ENCODE measurements around the gene CDCA3. TPM values are rescaled to one million over a fixed set of nuclear protein-coding genes. Genes with fewer than 3 reads are reported as not detected.

CDCA3 gene
- total and polyA plus RNA-seq, 2 of the 4 experiments (the other 2 are of a cell fraction), result 23.5 to 61.0 TPM

DNA sequence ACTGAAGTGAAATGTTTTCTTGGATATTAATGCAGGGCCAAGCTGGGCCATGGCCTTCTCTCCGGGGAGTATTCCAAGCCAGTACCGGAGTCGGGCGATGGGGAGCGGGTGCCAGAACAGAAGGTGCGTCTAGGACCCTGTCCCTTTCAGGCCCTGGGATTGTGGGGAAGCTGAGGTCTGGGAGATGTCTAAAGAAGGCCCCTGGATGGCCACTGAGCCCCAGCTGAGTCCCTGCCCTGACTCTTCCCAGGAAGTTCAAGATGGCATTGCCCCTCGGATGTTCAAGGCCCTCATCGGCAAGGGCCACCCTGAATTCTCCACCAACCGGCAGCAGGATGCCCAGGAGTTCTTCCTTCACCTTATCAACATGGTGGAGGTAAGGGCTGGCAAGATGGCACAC lies 9.0 kb upstream of the CDCA3 start:
- no peak overlapping the region for H4K8ac ChIP-seq (ENCODE audit: low read depth in 2 of 2, low read length in 2 of 2)
- H3K23ac ChIP-seq (ENCODE audit: low read depth, low read length), result no peak overlapping the region
- no peaks in the 10 kb centered on the region for H4K20me1 ChIP-seq (ENCODE audit: insufficient read depth, low read length)
- no peak overlapping the region for H2BK120ac ChIP-seq (ENCODE audit: low read depth, low read length)
- dilution Hi-C loops (cut with HindIII; ENCODE audit: low sequenced_read_pairs, unreplicated experiment), result no loop called here
- no peak overlapping the region for H3K18ac ChIP-seq (ENCODE audit: low read depth, low read length)
- H4K5ac ChIP-seq (ENCODE audit: low read depth, low read length), result no peak overlapping the region
- H2BK15ac ChIP-seq (ENCODE audit: low read depth, low read length), result no peak overlapping the region
- no peak overlapping the region for H2AK9ac ChIP-seq (replicated peaks; ENCODE audit: low read depth, low read length, poor library complexity)
- in situ Hi-C loops (cut with MboI; ENCODE audit: low sequenced_read_pairs), result no loop called here
- WGBS, 2 experiments (ENCODE audit: extremely low coverage in 2 of 2, insufficient read length in 1 of 2), result no CpG with 5 or more reads among the region's 9 CpGs
- ChIA-PET CTCF (no interaction called here), POLR2A (ENCODE audit: unreplicated experiment) (no interaction called here)
- H3K4me2 ChIP-seq (ENCODE audit: low read depth, low read length), result no peak overlapping the region
- intact Hi-C loops (cut with micrococcal nuclease), result no loop called here
- no peak overlapping the region for H2AK5ac ChIP-seq (ENCODE audit: low read depth, low read length)
- H3K9ac ChIP-seq (ENCODE audit: low read depth, low read length), result no peak overlapping the region
- no peaks in the 10 kb centered on the region for H3K4me1 ChIP-seq (ENCODE audit: control insufficient read depth, insufficient read depth, low read length)
- BruUV-seq (replicated peaks), result no TSS peak
- H3K4me3 ChIP-seq (ENCODE audit: insufficient read depth, low read depth, low read length), result no peak overlapping the region
- peaks cover 83% of the 10 kb centered on the region for H3K36me3 ChIP-seq (ENCODE audit: control insufficient read depth, insufficient read depth, low read length)
- 0 out of 2 replicates have a peak, but pooled peaks cover 3% of the 10 kb centered on the region for H3K9me1 ChIP-seq (ENCODE audit: insufficient read depth, low read length)
- no peak for ATAC-seq (ENCODE audit: low read depth)
- H3K27me3 ChIP-seq (ENCODE audit: control insufficient read depth, insufficient read depth, low read length), result no peaks in the 10 kb centered on the region
- H3K9me3 ChIP-seq (ENCODE audit: control insufficient read depth, insufficient read depth, low read length), result no peaks in the 10 kb centered on the region
- no peak overlapping the region for H3K4ac ChIP-seq (ENCODE audit: low read depth, low read length)
- H3K79me1 ChIP-seq (ENCODE audit: low read depth in 1 of 2, low read length in 2 of 2), result peaks cover 5 to 26% of the 10 kb centered on the region in 2 experiments; a peak in 3 of 4 replicates
- H3K14ac ChIP-seq (replicated peaks; ENCODE audit: low read depth, low read length), result no peak overlapping the region
- H3K56ac ChIP-seq (ENCODE audit: extremely low read depth, insufficient read depth, low read length), result no peak overlapping the region
- H3K27ac ChIP-seq (ENCODE audit: insufficient read depth, low read length), result no peak overlapping the region
- H4K91ac ChIP-seq (ENCODE audit: insufficient read depth, low read depth, low read length), result no peak overlapping the region
- H2AFZ ChIP-seq (replicated peaks; ENCODE audit: low read length, poor library complexity), result no peak overlapping the region
- DNase-seq, result no peak
- H2BK20ac ChIP-seq (ENCODE audit: low read depth, low read length), result no peak overlapping the region
- H2BK5ac ChIP-seq (ENCODE audit: low read depth, low read length, poor library complexity, severe bottlenecking), result no peak overlapping the region
- TF ChIP-seq CEBPB (IDR thresholded peaks at IDR 0.05; ENCODE audit: low read depth, low read length) (no peak), ELK1 (IDR thresholded peaks at IDR 0.05; ENCODE audit: borderline replicate concordance, low read depth, low read length) (no peak), BHLHE40 (IDR thresholded peaks at IDR 0.05; ENCODE audit: low read depth, low read length) (no peak), POLR2A (IDR thresholded peaks at IDR 0.05; ENCODE audit: low read depth, low read length) (no peak), MAFK (IDR thresholded peaks at IDR 0.05; ENCODE audit: low read depth, low read length) (no peak), RFX5 (IDR thresholded peaks at IDR 0.05; ENCODE audit: low read depth, low read length) (no peak), MAZ (IDR thresholded peaks at IDR 0.05; ENCODE audit: borderline replicate concordance, low read depth, low read length) (no peak), USF2 (IDR thresholded peaks at IDR 0.05; ENCODE audit: low read depth, low read length) (no peak)
